GM12878 (cell line): ENCODE results near the gene ARID3B. TPM values are rescaled to one million over a fixed set of nuclear protein-coding genes. Genes with fewer than 3 reads are reported as not detected.
A peak's percentile ranks its signal among the peaks of the same experiment; 100 is the strongest.

Source experiments
- ATAC-seq: fragments of 200-7000 bp; cut with Tn5 transposase; 3 replicates; pipeline ENCODE4 v1.9.1; 2020; ENCODE audit warnings: mild to moderate bottlenecking, moderate library complexity
- BruUV-seq: library from RNA; stranded (reverse); fragments of 400-500 nt; replicated peaks from 2 replicates; lab custom pipeline; 2021; lab: Mats Ljungman, UMichigan
- CTCF ChIA-PET: fragments of 300-600 bp; sonication (Branson Sonifier 250); formaldehyde crosslinking; extraction: SDS; loops from one replicate; lab custom pipeline; 2021; ENCODE audit warnings: inconsistent platforms; lab: Yijun Ruan, JAX
- POLR2A ChIA-PET: fragments of 350-600 bp; formaldehyde crosslinking; extraction: SDS; loops from one replicate; lab custom pipeline; 2021; ENCODE audit warnings: inconsistent platforms; lab: Charles Lee
- RAD21 ChIA-PET: fragments of 300-600 bp; sonication (Branson Sonifier 250); formaldehyde crosslinking; loops from one replicate; lab custom pipeline; 2023; ENCODE audit warnings: antibody characterized with exemption; ENCODE audit not compliant: unreplicated experiment; lab: Charles Lee
- SMC1A ChIA-PET: fragments of 300-600 bp; sonication (Branson Sonifier 250); formaldehyde crosslinking; loops from one replicate; lab custom pipeline; 2023; ENCODE audit not compliant: unreplicated experiment, uncharacterized antibody; lab: Charles Lee
- DNase-seq: peaks from one replicate; pipeline ENCODE4 v3.0.0-alpha.2; 2011; ENCODE audit warnings: low read depth, low spot score
- FAIRE-seq: peaks from 3 replicates; lab custom pipeline; 2011; peaks lifted over from hg19 to GRCh38; lab: Jason Lieb, UNC
- H2AFZ ChIP-seq: 2 replicates; pipeline ENCODE4 v1.6.0; 2011; ENCODE audit warnings: low read depth, low read length, control low read depth; ENCODE audit not compliant: control insufficient read depth
- H3K27ac ChIP-seq: 2 replicates; pipeline ENCODE4 v1.5.1; 2011; ENCODE audit warnings: control low read depth; ENCODE audit not compliant: control insufficient read depth, insufficient read depth
- H3K27me3 ChIP-seq, 2 experiments: replicated peaks in 1 of 2; 2 replicates each; pipeline versions ENCODE4 v1.6.0 to v1.6.1; 2011; ENCODE audit warnings: low read length in 1 of 2; ENCODE audit not compliant: control insufficient read depth in 2 of 2, insufficient read depth in 2 of 2
- H3K36me3 ChIP-seq, 2 experiments: 2 replicates each; pipeline ENCODE4 v1.5.1; 2011; ENCODE audit warnings: low read length in 1 of 2; ENCODE audit not compliant: control insufficient read depth in 2 of 2, insufficient read depth in 2 of 2
- H3K4me1 ChIP-seq: 2 replicates; pipeline ENCODE4 v1.6.1; 2011; ENCODE audit warnings: mild to moderate bottlenecking, low read length, moderate library complexity, mixed read lengths; ENCODE audit not compliant: control insufficient read depth, insufficient read depth
- H3K4me2 ChIP-seq: 2 replicates; pipeline ENCODE4 v1.6.0; 2011; ENCODE audit warnings: control low read depth; ENCODE audit not compliant: control insufficient read depth, insufficient read depth
- H3K4me3 ChIP-seq: fragments of 200-600 bp; sonication (generic); 2 replicates; pipeline ENCODE4 v1.5.1; 2016
- H3K79me2 ChIP-seq: 2 replicates; pipeline ENCODE4 v1.6.0; 2011; ENCODE audit warnings: low read length; ENCODE audit not compliant: control insufficient read depth, insufficient read depth
- H3K9ac ChIP-seq: 2 replicates; pipeline ENCODE4 v1.8.0; 2011; ENCODE audit warnings: low read length, control low read depth, mixed read lengths; ENCODE audit not compliant: control insufficient read depth, insufficient read depth
- H3K9me3 ChIP-seq: replicated peaks from 3 replicates; pipeline ENCODE4 v1.5.1; 2011; ENCODE audit warnings: mild to moderate bottlenecking, low read length; ENCODE audit not compliant: control insufficient read depth, insufficient read depth
- H4K20me1 ChIP-seq: 2 replicates; pipeline ENCODE4 v1.6.0; 2011; ENCODE audit not compliant: control insufficient read depth, insufficient read depth
- BACH1 ChIP-seq: fragments of 450-650 bp; IDR thresholded peaks from 2 replicates; pipeline ENCODE4 v1.6.1; 2017; ENCODE audit warnings: mild to moderate bottlenecking, borderline replicate concordance
- CHD2 ChIP-seq: IDR thresholded peaks from 2 replicates; pipeline ENCODE4 v1.6.1; 2011; ENCODE audit warnings: low read depth, low read length, improper control_type of control experiment, borderline replicate concordance
- CHD4 ChIP-seq: fragments of 200-600 bp; sonication (generic); IDR thresholded peaks from 2 replicates; pipeline ENCODE4 v1.6.1; 2016; ENCODE audit warnings: mild to moderate bottlenecking
- E2F8 ChIP-seq: fragments of 450-650 bp; IDR thresholded peaks from 2 replicates; pipeline ENCODE4 v1.6.1; 2018; ENCODE audit warnings: mild to moderate bottlenecking, low read depth, moderate library complexity; ENCODE audit not compliant: partially characterized antibody
- E4F1 ChIP-seq: fragments of 450-650 bp; IDR thresholded peaks from 2 replicates; pipeline ENCODE4 v1.6.1; 2018; ENCODE audit warnings: borderline replicate concordance, mild to moderate bottlenecking; ENCODE audit not compliant: partially characterized antibody
- POLR2AphosphoS2 ChIP-seq: IDR thresholded peaks from 2 replicates; pipeline ENCODE4 v1.6.1; 2011; ENCODE audit warnings: low read depth, mild to moderate bottlenecking, low read length, improper control_type of control experiment, moderate library complexity
- RELA ChIP-seq: fragments of 450-650 bp; IDR thresholded peaks from 2 replicates; pipeline ENCODE4 v1.8.0; 2014; ENCODE audit warnings: borderline replicate concordance; ENCODE audit not compliant: partially characterized antibody
- USF2 ChIP-seq: IDR thresholded peaks from 2 replicates; pipeline ENCODE4 v1.6.1; 2011; ENCODE audit warnings: low read depth, low read length, improper control_type of control experiment, borderline replicate concordance
- ZNF687 ChIP-seq: fragments of 450-650 bp; IDR thresholded peaks from 2 replicates; pipeline ENCODE4 v1.6.1; 2017; ENCODE audit warnings: mild to moderate bottlenecking, moderate library complexity
- ZSCAN29 ChIP-seq: fragments of 450-650 bp; IDR thresholded peaks from 2 replicates; pipeline ENCODE4 v1.6.1; 2017; ENCODE audit warnings: mild to moderate bottlenecking, moderate library complexity
- WGBS: methylation state at CpG from one replicate; pipeline ENCODE4 v1.1.6; 2016; ENCODE audit warnings: low lambda C conversion rate; ENCODE audit not compliant: insufficient replicate concordance, insufficient coverage; ENCODE audit errors: missing lambda C conversion rate; 5-methylcytosine and 5-hydroxymethylcytosine counted together
- in situ Hi-C: fragments of 300-500 bp; cut with MboI; formaldehyde crosslinking; loops from 9 replicates; pipeline ENCODE4 v1.14.3; 2018; ENCODE audit warnings: mixed read lengths
- intact Hi-C: fragments of 100-400 bp; cut with micrococcal nuclease; formaldehyde crosslinking; loops from one replicate; pipeline ENCODE4 v1.14.2; 2022; ENCODE audit not compliant: unreplicated experiment
- polyA plus RNA-seq, 11 experiments: library from polyadenylated mRNA; depleted of rRNA in 4 of 11; unstranded in 6 of 11; stranded (reverse) in 5 of 11; fragments of >200 nt; fragmentation: Nextera tagmentation in 4 of 11; fragmentation: Illumina TruSeq in 1 of 11; extraction: Ambion mirVana in 4 of 11; extraction: Trizol in 1 of 11; gene quantifications; 1 replicate in 1 of 11; 2 replicates in 10 of 11; pipeline versions ENCODE4 v1.2.1 to v1.2.3, GENCODE V29; 2011 to 2016; ENCODE audit warnings: inconsistent platforms in 2 of 11, missing spikeins in 2 of 11, low read depth in 1 of 11
- total RNA-seq, 4 experiments: library from RNA; depleted of rRNA in 3 of 4; stranded (reverse); fragments of >200 nt in 3 of 4; fragmentation: Illumina TruSeq in 1 of 4; extraction: Trizol in 1 of 4; gene quantifications; 2 replicates each; pipeline versions ENCODE4 v1.2.1 to v1.2.3, GENCODE V29; 2013 to 2021

Gene ARID3B
- total and polyA plus RNA-seq, 10 of the 15 experiments (the other 5 are each of a cell fraction or from before 2014, with no cell fraction given) = 1.1 to 33.4 (median 24.0) TPM

GRCh38 chr15:74620636-74621545, 79.9 kb downstream of the ARID3B start:
- FAIRE-seq = peak; percentile 89
- Histone ChIP-seq H3K4me1 (peaks cover 21% of the 10 kb centered on the region), H3K36me3 (peaks cover 60 to 63% of the 10 kb centered on the region in 2 experiments), H3K27me3 (no peaks in the 10 kb centered on the region), H3K79me2 (peaks cover 63% of the 10 kb centered on the region), H3K4me2 (peak overlapping the region; percentile 63; the same call in 1 of the 2 replicates), H2AFZ (no peak overlapping the region), H3K27ac (no peak overlapping the region), H3K4me3 (no peak overlapping the region), H3K9ac (peak overlapping the region; percentile 16; the same call in 1 of the 2 replicates), H3K9me3 (no peaks in the 10 kb centered on the region), H4K20me1 (peaks cover 31% of the 10 kb centered on the region)
- RAD21 ChIA-PET = no interaction called here
- peak; percentile 88 for ATAC-seq
- 43% methylated on average over 20 of the region's 23 CpGs for WGBS
- intact Hi-C loops (loop anchor here (2.0 kb wide), 1 partner anchor 246 kb away; no protein-coding TSS in a partner anchor), in situ Hi-C loops (loop anchor here (5.0 kb wide), 1 partner anchor 244 kb away; no protein-coding TSS in a partner anchor)
- CTCF ChIA-PET = interaction anchor here (0.6 to 18.5 kb wide), 15 partner anchors 8 to 260 kb away, joined by 3 to 206 read pairs (median 4); no protein-coding TSS in a partner anchor
- POLR2A ChIA-PET = no interaction called here
- SMC1A ChIA-PET = interaction anchor here (0.8 to 1.2 kb wide), 3 partner anchors 11 to 246 kb away, joined by 3 to 4 read pairs (median 4); no protein-coding TSS in a partner anchor
- DNase-seq = no peak
- no TSS peak for BruUV-seq
- TF ChIP-seq BACH1 (no peak), RELA (no peak), E2F8 (no peak), ZSCAN29 (no peak), USF2 (no peak), CHD2 (no peak), ZNF687 (no peak), CHD4 (no peak), POLR2AphosphoS2 (peak; percentile 47; the same call in 1 of the 2 replicates), E4F1 (no peak)
